Coronary artery (tissue), 2 donors: ENCODE data around the gene CLP1.

Experiments
- DNase-seq: peaks from one replicate; pipeline ENCODE4 v3.0.0-alpha.2; 2017; ENCODE audit warnings: low spot score
- H3K27ac ChIP-seq, 2 donors: fragments of 200-600 bp; sonication (generic); one replicate each; pipeline ENCODE4 v1.5.1; 2016 to 2019
- H3K4me3 ChIP-seq: fragments of 200-600 bp; sonication (generic); 2 replicates; pipeline ENCODE4 v1.5.1; 2016; ENCODE audit warnings: mild to moderate bottlenecking, moderate library complexity
- CTCF ChIP-seq: fragments of 200-600 bp; sonication (generic); IDR thresholded peaks from one replicate; pipeline ENCODE4 v1.5.1; 2019; ENCODE audit warnings: antibody characterized with exemption

CLP1 gene

DNA sequence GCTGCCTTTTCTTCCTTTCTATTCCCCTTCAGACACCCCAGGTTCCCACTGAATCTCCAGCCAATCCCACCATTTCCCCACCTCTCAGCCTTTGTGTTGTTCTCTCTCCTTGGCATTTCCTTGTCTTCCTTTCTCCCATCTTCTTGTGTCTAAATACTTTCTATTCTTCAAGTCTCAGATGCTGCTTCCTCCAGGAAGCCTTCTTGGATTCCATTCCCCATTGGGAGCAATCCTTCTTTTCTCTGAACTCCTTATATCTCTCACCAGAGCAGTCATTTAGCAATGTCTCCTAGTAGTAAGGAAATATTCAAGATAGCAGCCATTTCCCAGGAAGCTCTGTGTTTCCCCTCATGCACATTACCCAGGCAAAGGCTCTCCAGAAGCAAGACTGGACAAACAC, 23.3 kb upstream of the CLP1 start:
- no peak overlapping the region for H3K27ac ChIP-seq
- H3K4me3 ChIP-seq = no peak overlapping the region
- TF ChIP-seq CTCF = no peak
- no peak for DNase-seq

DNA sequence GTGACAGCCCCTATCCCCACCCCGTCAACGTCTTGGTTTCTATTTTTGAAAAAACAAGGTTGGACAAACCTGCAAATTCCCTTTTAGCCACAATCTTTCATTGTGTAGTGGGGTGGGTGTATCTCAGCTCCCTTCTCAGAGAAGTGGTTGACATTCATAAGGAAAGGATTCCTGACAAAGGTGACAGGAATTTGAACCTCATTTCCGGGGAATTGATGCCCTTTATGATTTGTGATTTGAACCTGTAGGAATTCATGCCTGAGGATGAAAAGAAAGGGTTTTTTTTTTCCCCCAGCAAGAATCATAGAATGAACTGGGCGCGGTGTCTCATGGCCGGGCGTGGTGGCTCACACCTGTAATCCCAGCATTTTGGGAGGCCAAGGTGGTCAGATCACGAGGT, 22.3 kb upstream of the CLP1 start:
- H3K27ac ChIP-seq = no peak overlapping the region
- DNase-seq = no peak
- H3K4me3 ChIP-seq = no peak overlapping the region
- TF ChIP-seq CTCF = no peak

- TF ChIP-seq CTCF = no peak
- H3K4me3 ChIP-seq = peak overlapping the region; percentile 97
- peak overlapping the region in 1 of 2 donors; percentile 94 for H3K27ac ChIP-seq
- no peak for DNase-seq
Observed at GRCh38 chr11:57637626-57638004, 19.9 kb upstream of the CLP1 start.

GRCh38 chr11:57638005-57638781, 19.4 kb upstream of the CLP1 start:
- no peak for DNase-seq
- H3K27ac ChIP-seq = peak overlapping the region; percentile 44 to 94
- H3K4me3 ChIP-seq = peak overlapping the region; percentile 97
- no peak for TF ChIP-seq CTCF

- DNase-seq = no peak
Observed at GRCh38 chr11:57638811-57639320, 18.7 kb upstream of the CLP1 start.

GRCh38 chr11:57639321-57640067, 18.1 kb upstream of the CLP1 start:
- peak overlapping the region in 1 of 2 donors; percentile 94 for H3K27ac ChIP-seq
- no peak for DNase-seq

More at GRCh38 chr11:57638811-57639320, 18.7 kb upstream of the CLP1 start:
- Histone ChIP-seq H3K27ac (peak overlapping the region; percentile 44 to 94), H3K4me3 (peak overlapping the region; percentile 97)
- no peak for TF ChIP-seq CTCF

More at GRCh38 chr11:57639321-57640067, 18.1 kb upstream of the CLP1 start:
- peak overlapping the region; percentile 97 for H3K4me3 ChIP-seq
- TF ChIP-seq CTCF = no peak
